Adrenal gland (tissue), 12 donors: ENCODE data around the gene TEX264. TPM values are rescaled to one million over a fixed set of nuclear protein-coding genes. Genes with fewer than 3 reads are reported as not detected.
A peak's percentile ranks its signal among the peaks of the same experiment; 100 is the strongest.

Source experiments
- DNase-seq, 7 donors: peaks; one replicate each; pipeline ENCODE4 v3.0.0-alpha.2; 2019 to 2020
- H3K27ac ChIP-seq, 5 donors: fragments of 200-600 bp; sonication (generic) in 4 of 5; 1 replicate in 3 of 5; 2 replicates in 2 of 5; pipeline versions ENCODE4 v1.5.1 to v1.8.0; 2016 to 2020; ENCODE audit warnings: mild to moderate bottlenecking in 1 of 5
- H3K27me3 ChIP-seq: fragments of 200-600 bp; 2 replicates; pipeline ENCODE4 v1.8.0; 2021
- H3K36me3 ChIP-seq, 2 donors: fragments of 200-600 bp; replicated peaks in 1 of 2; 1 replicate in 1 of 2; 2 replicates in 1 of 2; pipeline versions ENCODE4 v1.5.1 to v1.8.0; 2018 to 2022
- H3K4me1 ChIP-seq, 2 donors: fragments of 200-600 bp; replicated peaks in 1 of 2; 1 replicate in 1 of 2; 2 replicates in 1 of 2; pipeline versions ENCODE4 v1.5.1 to v1.8.0; 2018 to 2021
- H3K4me3 ChIP-seq, 4 donors: fragments of 200-600 bp; sonication (generic) in 3 of 4; one replicate each; pipeline ENCODE4 v1.5.1; 2016 to 2018
- H3K9me3 ChIP-seq, 3 donors: fragments of 200-600 bp; sonication (generic) in 1 of 3; replicated peaks in 1 of 3; 1 replicate in 2 of 3; 2 replicates in 1 of 3; pipeline versions ENCODE4 v1.5.1 to v1.8.0; 2016 to 2021
- CTCF ChIP-seq, 6 experiments: fragments of 450-650 bp in 4 of 6; fragments of 200-600 bp in 2 of 6; sonication (generic) in 1 of 6; IDR thresholded peaks; 1 replicate in 5 of 6; 2 replicates in 1 of 6; pipeline versions ENCODE4 v1.5.1 to v1.8.0; 2016 to 2021; ENCODE audit warnings: antibody characterized with exemption in 6 of 6, mild to moderate bottlenecking in 2 of 6, moderate library complexity in 1 of 6
- POLR2A ChIP-seq, 2 donors: fragments of 450-650 bp; IDR thresholded peaks; one replicate each; pipeline ENCODE4 v1.6.1; 2017; ENCODE audit warnings: antibody characterized with exemption in 2 of 2, mild to moderate bottlenecking in 2 of 2, moderate library complexity in 1 of 2
- WGBS, 4 donors: extraction: QIAGEN DNeasy Blood & Tissue Kit in 2 of 4; methylation state at CpG; one replicate each; pipeline versions ENCODE4 v1.1.5 to v1.1.7; 2013 to 2017; 5-methylcytosine and 5-hydroxymethylcytosine counted together
- intact Hi-C, 2 donors: fragments of 100-400 bp; cut with DNase I; formaldehyde crosslinking; loops; one replicate each; pipeline versions ENCODE4 v1.14.1 to v1.15.0; 2022 to 2023
- polyA plus RNA-seq, 3 donors: library from polyadenylated mRNA; stranded (reverse); fragments of 200-250 nt in 2 of 3; fragments of 350-450 nt in 1 of 3; fragmentation: Illumina TruSeq in 1 of 3; extraction: RNeasy Lipid Tissue Mini Kit (QIAGEN cat#74804) in 1 of 3; gene quantifications; one replicate each; pipeline ENCODE4 v1.2.3, GENCODE V29; 2013 to 2014
- total RNA-seq, 9 donors: library from RNA; depleted of rRNA in 4 of 9; stranded (reverse); fragments of >200 nt in 4 of 9; fragments of 120-200 nt in 1 of 9; fragmentation: NEBNext Ultra II Directional in 1 of 9; extraction: Animal tissue kit (Norgen Biotek cat#: 25700) in 1 of 9; gene quantifications; one replicate each; pipeline versions ENCODE4 v1.1.0 to v1.2.4, GENCODE V29; 2013 to 2023
- donor health status: healthy with polysubstance abuse.
- donor health status: Bipolar disorder and iron deficiency.
- donor health status: DM: yes; HTN: yes; CAD: no.
- donor health status: DM: no; HTN: no; CAD: no.
- donor health status: DM: no; HTN: no; CAD: no.
- donor health status: DM: yes; HTN: yes; CAD: no.

The TEX264 gene
- total and polyA plus RNA-seq, 12 donors: 64.7 to 207 (median 125) TPM

- Histone ChIP-seq H3K4me1 (peaks cover 0 to 5% of the 10 kb centered on the region in 2 donors), H3K4me3 (no peak overlapping the region), H3K27ac (no peak overlapping the region), H3K36me3 (peaks cover 0 to 7% of the 10 kb centered on the region in 2 donors), H3K27me3 (no peaks in the 10 kb centered on the region), H3K9me3 (no peaks in the 10 kb centered on the region)
- DNase-seq: peak in 4 of 7 donors; percentile 1 to 24 (median 10)
- no peak for TF ChIP-seq CTCF (IDR thresholded peaks at IDR 0.05)
- no peak for TF ChIP-seq POLR2A (IDR thresholded peaks at IDR 0.05)
- intact Hi-C loops: no loop called here
- WGBS, 4 donors: 39 to 80% (median 72%) methylated on average over 2 to 3 of the region's 3 CpGs
Observed at GRCh38 chr3:51708216-51708845, 37.3 kb downstream of the TEX264 start.

- TF ChIP-seq CTCF (IDR thresholded peaks at IDR 0.05): no peak
- no peak for TF ChIP-seq POLR2A (IDR thresholded peaks at IDR 0.05)
Observed at GRCh38 chr3:51709004-51709420, 38.0 kb downstream of the TEX264 start.

GRCh38 chr3:51709675-51710074, 38.6 kb downstream of the TEX264 start:
- WGBS, 4 donors: 69 to 80% (median 74%) methylated on average over 2 to 4 of the region's 4 CpGs
- Histone ChIP-seq H3K27me3 (no peaks in the 10 kb centered on the region), H3K4me3 (no peak overlapping the region), H3K36me3 (no peaks in the 10 kb centered on the region), H3K9me3 (no peaks in the 10 kb centered on the region), H3K4me1 (peaks cover 0 to 5% of the 10 kb centered on the region in 2 donors), H3K27ac (no peak overlapping the region)
- TF ChIP-seq CTCF (IDR thresholded peaks at IDR 0.05) (no peak), POLR2A (IDR thresholded peaks at IDR 0.05) (no peak)
- intact Hi-C loops: no loop called here
- DNase-seq: peak in 3 of 7 donors; percentile 5 to 18 (median 9)

More at GRCh38 chr3:51709004-51709420, 38.0 kb downstream of the TEX264 start:
- H3K27me3 ChIP-seq: no peaks in the 10 kb centered on the region
- peaks cover 0 to 5% of the 10 kb centered on the region in 2 donors for H3K4me1 ChIP-seq
- no peaks in the 10 kb centered on the region for H3K9me3 ChIP-seq
- H3K27ac ChIP-seq: no peak overlapping the region
- peaks cover 0 to 1% of the 10 kb centered on the region in 2 donors for H3K36me3 ChIP-seq
- peak in 5 of 7 donors; percentile 8 to 39 (median 14) for DNase-seq
- H3K4me3 ChIP-seq: no peak overlapping the region
- 90 to 96% (median 95%) methylated on average over 3 to 17 of the region's 17 CpGs for WGBS, 4 donors
- intact Hi-C loops: no loop called here

GRCh38 chr3:51710631-51711351, 39.7 kb downstream of the TEX264 start:
- 74 to 90% (median 89%) methylated on average over 6 to 10 of the region's 10 CpGs for WGBS, 4 donors
- H3K9me3 ChIP-seq: no peaks in the 10 kb centered on the region
- no peaks in the 10 kb centered on the region for H3K36me3 ChIP-seq
- H3K27me3 ChIP-seq: no peaks in the 10 kb centered on the region
- TF ChIP-seq POLR2A (IDR thresholded peaks at IDR 0.05): no peak
- DNase-seq: peak in 5 of 7 donors; percentile 8 to 28 (median 9)
- no peak overlapping the region for H3K27ac ChIP-seq
- peaks cover 0 to 5% of the 10 kb centered on the region in 2 donors for H3K4me1 ChIP-seq
- H3K4me3 ChIP-seq: no peak overlapping the region
- intact Hi-C loops: no loop called here
